ENCODE measurements around the gene FAM3B.
"Not testable (repeated sequence)": the region's sequence is repeated elsewhere in the genome, so short reads cannot be mapped to it uniquely, and the experiment has no call there.

Gene FAM3B, protein sequence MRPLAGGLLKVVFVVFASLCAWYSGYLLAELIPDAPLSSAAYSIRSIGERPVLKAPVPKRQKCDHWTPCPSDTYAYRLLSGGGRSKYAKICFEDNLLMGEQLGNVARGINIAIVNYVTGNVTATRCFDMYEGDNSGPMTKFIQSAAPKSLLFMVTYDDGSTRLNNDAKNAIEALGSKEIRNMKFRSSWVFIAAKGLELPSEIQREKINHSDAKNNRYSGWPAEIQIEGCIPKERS

DNA sequence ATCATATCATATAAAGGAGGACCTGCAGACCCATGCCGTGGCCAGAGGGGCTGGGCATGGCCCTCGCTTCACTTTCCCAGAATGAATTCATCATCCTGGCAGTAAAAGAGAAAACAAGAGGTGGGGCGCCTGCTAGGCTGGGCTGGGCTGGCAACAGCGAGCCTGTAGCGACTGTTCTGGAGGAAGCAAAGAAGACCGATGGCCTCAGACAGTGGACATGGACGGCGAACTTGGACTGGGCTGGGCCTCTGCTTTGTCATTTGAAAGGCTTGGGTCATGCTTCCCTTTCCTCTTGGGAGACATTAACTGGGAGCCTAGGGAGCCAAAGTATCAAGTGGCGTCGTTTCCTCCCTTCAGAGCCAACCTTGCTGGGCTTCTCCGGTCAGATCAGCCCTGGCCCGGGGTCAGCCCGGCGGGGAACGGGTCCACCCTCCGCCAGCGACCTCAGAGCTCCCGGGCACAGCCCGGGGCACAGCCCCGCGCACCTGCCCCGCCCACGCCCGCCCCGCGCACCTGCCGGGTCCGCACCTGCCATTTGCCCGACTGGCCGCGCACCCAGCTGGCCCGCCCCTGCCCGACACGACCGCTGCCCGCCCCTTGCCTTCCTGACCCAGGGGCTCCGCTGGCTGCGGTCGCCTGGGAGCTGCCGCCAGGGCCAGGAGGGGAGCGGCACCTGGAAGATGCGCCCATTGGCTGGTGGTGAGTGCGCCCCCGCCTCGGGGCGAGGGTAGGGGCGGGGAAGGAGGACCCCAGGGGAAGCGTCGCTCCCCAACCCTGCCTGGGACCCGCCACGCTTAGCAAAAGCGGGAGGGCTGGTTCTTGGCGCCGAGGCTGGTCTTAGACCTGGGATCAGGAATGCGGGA, at the start of gene FAM3B:
TSS of gene FAM3B (plus strand) at position 602 of the 863 bp plus-strand sequence. CDS start at position 681, 79 bp downstream.
- no peak for DNase-seq (ENCODE audit: low read depth, low spot score)

DNA sequence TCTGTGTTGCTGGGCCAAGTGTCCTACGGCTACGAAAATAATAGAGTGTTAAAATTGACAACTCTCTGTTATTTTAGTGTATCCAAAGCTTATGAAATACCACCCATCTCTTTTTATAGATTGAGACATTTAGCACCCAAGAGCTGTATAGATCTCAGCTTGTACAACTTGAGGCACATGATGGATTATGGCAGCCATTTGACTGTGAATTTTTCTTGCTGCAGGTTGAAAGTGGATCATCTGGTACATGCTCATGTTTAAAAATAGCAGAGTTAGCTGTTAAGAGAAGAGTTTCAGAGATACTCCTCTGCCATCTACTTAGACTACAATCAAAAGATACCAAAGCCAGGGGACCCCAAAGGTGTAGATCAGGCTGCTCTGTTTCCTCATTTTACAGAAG, 49.3 kb upstream of the FAM3B start:
- DNase-seq (ENCODE audit: low read depth, low spot score): no peak

DNA sequence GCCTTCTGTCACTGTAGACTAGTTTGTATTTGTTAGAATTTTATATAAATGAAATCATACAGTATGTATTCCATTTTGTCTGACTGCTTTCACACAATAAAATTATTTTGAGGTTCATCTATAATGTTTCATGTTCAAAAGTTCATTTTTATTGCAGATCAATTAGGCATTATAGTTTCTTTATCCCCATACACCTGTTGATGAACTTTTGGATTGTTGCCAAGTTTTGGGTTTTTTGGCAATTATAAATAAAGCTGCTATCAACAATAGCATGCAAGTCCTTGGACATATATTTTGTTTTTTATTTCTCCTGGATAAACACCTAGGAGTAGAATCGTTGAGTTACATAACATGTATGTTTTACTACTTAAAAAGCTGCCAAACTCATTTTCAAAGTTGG, 47.1 kb upstream of the FAM3B start:
- DNase-seq (ENCODE audit: low read depth, low spot score): no peak

DNA sequence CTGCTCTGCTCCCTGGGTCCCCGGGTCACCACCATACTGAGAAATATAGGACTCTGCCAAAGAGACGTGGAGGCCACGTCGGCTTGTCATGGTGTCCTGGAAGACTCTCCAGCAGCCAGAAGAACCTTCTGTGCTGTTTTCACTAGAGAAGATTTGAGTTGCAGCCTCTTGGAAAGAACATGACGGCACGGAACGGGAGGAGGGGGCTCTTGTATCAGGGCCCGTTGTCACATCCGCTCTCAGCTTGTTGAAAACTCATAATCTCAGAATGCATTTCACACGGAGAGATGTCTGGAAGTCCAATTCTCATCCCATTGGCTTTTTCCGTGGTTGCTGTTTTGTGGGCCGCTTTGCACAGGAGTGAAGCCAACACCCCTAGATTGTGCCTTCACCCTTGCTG, 39.4 kb upstream of the FAM3B start:
- DNase-seq (ENCODE audit: low read depth, low spot score): no peak

DNA sequence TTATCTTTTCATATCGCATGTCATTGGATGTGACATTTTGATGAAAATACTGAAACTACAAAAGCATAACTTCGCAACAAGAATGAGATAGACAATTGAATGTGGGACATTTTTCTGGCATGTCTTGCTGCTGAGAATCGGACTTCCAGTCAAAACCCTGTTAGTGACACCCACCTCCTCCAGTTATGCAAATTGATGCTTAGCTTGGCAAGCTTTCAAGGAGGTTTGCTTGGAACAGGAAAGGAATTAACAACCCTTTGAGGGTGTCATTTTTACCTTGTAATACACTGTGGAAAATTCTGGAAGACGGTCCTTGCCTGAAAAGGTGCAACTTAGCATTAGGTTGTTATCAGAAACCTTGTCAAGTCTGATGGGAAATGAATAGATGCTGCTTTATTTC, 38.8 kb upstream of the FAM3B start:
- DNase-seq (ENCODE audit: low read depth, low spot score): no peak

DNA sequence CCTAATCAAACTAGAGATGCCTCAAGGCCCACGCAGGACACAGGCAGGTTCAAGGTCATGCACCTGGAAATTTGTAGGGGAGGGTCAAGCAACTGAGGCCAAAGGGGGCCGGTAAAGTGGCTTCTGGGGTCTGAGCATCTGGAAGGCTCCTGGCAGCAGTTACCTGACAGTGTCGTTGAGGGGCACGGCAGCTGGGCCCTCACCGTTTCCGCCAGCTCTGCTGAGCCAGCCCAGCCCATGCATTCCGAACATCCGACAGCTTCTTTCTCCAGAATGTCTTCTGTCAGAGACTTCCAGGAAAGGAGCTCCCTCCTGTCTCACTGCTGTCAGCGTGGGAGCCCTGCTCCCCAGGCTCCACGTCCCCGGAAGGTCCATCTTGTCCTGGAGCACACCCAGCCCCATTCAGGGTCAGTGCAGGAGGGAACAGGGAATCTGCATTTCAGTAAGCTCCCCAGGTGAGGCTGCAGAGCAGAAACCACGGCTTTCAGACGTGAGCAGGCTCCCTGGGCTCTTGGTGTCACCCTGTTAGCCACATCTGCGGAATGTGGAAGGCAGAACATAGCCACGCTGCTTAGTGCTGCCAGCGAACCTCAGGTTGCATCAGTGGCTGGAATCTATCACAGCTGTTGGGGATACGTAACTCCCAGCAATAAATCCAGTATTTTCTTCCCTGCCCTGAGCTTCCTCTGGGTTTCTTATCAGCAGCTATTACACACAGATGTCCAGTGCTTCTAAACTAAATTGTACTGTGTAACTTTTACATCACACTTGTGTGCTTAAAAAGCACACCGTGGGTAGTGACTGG, 36.3 kb upstream of the FAM3B start:
- no peak for DNase-seq (ENCODE audit: low read depth, low spot score)

DNA sequence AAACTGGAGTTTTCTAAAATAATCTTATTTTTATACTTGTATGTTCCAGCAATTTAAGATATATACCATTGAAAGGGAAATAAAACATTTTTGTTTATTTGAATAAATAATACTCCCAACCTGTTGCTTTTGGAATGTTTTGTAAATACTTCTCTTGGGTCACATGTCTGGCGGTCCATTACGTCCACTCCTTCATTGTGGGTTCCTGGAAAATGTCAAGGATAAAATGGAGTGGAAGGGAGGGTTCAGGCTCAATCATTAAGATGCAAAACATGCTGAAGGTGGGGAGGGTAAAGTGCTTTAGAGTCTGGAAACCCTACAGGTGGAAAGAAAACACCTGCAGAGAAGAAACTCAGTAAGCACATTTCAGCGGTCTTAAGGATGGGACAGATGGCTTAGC, 34.2 kb upstream of the FAM3B start:
- DNase-seq (ENCODE audit: low read depth, low spot score): no peak

DNA sequence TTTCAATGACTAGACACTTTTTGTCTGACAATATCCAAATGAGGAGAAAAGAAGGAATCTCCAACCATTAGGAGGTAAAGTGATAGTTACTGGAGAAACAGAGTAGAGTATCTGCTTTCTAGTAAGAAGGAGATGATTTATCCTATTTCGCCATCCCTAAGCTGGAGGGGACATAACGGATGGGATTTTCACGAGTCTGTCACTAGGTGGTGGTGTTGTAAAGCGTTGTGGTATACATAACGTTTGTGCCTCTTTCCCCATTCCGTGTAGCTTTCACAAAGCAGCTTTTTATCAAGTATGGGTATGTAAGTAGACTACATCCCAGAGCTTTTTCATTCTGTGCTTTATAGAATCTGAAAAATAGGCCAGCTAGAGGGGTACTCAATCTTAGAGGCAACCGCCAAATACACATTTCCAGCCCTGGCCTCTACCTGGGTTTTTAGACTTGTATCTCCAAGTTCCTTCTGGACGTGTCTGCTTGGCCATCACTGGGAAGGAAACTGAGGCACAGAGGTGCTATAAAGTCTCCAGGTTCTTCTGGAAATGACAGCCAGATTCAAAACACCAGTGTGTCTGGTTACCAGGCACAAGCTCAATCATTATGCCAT, 33.3 kb upstream of the FAM3B start:
- no peak for DNase-seq (ENCODE audit: low read depth, low spot score)

DNA sequence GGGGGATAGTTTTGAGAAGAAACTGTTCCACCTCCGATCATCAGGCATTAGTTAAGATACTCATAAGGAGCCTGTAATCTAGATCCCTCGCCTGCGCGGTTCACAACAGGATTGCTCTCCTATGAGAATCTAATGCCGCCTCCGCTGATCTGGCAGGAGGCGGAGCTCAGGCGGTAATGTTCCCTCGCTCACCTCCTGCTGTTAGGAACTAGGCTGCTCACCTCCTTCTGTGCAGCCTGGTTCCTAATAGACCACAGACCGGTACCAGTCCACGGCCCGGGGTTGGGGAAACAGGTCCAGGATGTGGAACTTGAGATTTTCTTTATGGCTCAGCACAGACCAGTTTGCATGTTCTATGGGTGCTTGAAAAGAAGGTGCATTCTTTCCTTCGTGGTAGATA, 27.2 kb upstream of the FAM3B start:
- DNase-seq (ENCODE audit: low read depth, low spot score): no peak

DNA sequence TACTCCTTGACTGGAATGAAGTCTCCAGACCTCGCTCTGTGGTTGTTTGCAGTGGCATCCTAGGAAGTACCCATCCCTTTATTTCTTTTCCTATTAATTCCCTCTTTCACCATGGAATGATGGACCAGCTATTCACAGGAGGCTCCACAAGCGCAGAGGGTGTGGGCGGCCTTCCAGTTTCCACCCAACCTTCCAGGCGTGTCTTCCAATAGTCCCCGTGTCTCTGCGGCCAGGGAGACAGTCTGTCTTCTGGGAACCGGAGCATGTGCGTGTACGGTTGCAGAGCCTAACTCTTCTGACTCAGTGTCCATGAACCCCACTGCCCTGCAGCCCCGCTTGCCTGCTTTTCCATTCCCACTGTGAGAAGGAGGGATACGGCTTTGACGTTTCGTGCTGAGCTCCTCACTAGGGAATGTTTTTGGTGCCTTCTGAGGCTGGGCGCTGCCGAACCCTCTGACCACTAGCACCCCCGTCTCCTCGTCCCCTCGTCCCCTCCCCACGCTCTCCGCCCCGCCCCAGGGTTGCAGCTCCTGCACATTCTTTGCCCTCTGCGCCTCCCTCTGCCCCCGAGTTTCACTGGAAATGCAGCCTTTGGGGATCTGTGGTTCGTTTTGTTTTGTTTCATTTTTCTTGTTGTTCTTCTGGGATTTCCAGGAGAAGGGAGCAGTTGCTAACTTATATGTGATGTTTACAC, 26.3 kb upstream of the FAM3B start:
- no peak for DNase-seq (ENCODE audit: low read depth, low spot score)

DNA sequence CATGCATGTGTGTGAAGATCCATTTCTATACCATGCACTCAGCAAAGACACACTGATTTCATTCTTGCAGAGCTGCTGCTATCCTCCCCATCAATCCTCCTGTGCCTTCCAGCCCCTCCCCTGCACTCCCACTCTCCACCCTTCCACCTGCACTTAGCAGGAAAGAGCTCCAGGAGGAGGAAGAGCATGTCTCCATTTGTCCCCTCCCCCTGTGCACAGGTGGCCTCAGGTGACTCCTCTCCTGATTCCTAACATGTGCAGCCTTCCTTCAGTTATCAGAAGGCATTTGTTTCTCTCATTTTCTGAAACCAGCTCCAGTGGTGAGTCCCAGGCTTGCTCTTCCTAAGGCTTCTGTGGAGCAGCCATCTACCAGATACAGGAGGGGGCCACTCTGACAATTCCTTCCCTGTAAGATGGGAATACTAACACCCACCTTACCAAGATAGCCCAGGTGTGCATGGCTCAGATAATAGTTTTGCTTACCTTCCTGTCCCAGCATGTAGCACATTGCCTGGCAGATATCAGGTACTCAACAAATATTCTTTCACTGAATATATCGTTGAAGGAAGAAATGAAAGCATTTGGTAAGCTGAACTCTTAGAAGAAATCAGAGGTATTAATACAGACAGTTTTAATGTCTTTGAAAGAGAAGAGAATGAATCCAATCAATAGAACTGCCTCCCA, 21.9 kb upstream of the FAM3B start:
- DNase-seq (ENCODE audit: low read depth, low spot score): no peak

DNA sequence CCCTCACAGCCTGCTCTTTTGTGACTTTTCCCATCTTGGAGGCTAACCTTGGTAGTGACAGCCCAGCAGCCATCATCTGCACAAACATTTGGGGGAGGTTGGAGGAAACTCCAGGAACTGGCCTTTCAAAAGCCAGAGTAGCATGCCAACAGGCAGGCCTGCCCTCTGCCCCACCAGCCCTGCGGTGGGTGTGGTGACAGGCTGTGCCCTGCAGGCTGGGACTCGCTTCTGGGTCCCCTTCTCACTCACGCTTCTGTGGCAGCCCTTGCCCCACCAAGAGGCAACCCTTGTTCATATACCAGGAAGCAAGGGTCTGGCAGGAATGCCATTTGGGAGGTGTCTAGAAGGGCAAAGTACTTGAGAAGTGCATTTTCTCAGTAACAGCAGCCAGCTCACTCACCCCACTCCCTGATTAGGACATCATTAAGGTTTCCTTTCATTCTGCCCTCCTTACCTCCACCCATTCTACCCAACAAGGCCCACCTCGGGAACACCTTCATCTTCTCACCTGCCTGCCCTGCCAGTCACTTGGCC, 20.8 kb upstream of the FAM3B start:
- DNase-seq (ENCODE audit: low read depth, low spot score): no peak

DNA sequence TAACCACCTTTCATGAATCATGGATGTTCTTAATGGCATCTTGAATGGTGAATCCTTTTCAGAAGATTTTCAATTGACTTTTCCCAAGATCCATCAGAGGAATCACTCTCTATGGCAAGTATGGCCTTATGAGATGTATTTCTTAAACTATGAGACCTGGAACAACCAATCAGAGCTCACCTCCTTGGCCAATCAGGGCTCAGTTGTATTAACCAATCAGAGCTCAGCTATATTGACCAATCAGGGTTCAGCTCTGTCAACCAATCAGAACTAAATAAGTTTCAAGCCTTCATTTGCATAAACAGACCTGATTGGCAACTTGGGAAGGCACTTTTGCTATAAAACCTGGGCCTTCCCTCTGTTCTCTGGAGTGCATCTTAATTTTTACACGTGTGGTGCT, 13.6 kb upstream of the FAM3B start:
- DNase-seq (ENCODE audit: low read depth, low spot score): no peak

DNA sequence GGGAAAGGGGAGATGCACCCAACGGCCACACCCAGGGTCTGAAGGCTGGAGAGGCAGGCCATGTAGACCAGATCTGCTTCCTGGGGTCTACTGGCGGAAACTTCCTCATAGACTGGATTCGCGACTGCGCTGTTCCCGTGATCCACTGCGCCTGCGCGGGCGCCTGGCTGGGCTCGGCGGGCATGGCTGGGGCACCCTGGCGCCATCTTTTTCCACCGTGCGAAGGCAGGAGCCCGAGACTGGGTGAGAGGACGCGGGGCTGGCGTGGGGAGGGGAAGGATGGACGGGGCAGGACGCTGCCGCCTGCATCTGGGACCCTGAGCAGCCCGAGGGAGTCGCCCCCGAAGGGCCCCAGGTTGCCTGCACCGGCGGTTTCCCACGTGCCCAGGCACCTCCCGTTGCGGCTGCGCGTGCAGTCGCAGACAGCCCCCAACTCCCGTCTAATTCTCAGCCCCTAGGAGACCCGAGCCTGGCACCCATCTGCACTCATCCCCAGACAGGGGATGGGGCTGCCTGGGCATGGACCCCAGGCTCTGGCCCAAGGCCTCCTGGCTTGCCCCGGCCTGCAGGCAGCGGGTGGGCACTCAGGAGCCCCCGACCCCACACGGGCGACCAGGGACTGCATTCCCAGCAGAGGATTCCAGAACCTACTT, 12.4 kb upstream of the FAM3B start:
- no peak for DNase-seq (ENCODE audit: low read depth, low spot score)

DNA sequence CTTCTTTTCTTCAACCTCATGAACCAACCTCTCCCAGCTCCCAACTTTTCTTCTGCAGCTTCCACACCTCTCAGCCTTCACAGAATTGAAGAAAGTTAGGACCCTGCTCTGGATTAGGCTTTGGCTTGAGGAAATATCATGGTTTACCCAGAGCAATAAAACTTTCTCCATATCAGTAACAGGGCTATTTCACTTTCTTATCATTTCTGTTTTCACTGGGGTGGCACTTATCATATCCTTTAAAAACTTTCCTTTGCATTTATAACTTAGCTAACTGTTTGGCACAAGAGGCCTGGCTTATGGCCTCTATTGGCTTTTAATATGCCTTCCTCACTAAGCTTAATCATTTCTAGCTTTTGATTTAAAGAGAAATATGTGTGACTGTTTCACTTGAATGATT, 9.4 kb upstream of the FAM3B start:
- no peak for DNase-seq (ENCODE audit: low read depth, low spot score)

DNA sequence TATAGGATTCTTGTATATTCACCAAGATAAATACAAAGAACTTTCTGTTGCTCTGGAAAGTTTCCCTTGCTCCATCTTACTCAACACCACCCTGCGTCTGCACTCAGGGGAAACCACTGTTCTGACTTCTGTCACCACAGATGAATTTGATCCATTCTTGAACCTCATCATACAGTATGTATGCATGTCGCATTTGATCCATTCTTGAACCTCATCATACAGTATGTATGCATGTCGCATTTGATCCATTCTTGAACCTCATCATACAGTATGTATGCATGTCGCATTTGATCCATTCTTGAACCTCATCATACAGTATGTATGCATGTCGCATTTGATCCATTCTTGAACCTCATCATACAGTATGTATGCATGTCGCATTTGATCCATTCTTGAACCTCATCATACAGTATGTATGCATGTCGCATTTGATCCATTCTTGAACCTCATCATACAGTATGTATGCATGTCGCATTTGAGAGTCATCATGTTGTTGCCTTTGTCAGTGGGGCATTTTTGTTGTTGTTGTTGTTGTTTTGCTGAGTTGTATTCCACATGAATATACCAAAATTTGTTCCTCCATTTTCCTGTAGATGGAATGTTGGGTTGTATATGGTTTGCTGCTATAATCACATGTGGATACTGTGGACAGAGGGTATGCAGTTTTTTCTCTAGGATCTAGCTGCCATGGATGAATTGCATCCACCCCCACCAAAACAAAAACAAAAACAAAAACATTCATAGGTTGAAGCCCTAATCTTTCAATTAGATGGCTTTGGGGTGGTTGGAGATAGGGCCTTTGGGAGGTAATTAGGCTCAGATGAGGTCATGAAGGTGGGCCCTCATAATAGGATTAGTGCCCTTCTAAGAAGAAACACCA, 3.1 kb upstream of the FAM3B start:
- not testable (repeated sequence) for DNase-seq (ENCODE audit: low read depth, low spot score)

DNA sequence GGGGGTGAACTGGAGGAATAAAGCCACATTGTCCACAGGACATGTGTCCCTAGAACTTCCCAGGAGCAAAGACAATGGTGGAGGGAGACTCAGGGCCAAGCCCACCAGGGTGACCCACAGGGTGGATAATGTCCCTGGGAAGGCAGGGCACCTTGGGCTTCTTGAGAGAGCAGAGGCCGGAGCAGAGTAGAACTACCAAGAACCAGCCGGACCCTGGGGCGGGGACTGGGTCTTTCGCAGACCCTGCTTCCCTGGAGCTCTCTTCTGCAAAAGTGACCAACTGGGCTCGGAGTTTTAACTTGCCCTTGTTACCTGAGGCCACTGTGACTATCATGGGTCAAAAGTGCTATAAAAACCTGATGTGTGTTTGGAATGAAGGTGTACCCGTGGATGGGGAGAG, 875 bp upstream of the FAM3B start:
- no peak for DNase-seq (ENCODE audit: low read depth, low spot score)

DNA sequence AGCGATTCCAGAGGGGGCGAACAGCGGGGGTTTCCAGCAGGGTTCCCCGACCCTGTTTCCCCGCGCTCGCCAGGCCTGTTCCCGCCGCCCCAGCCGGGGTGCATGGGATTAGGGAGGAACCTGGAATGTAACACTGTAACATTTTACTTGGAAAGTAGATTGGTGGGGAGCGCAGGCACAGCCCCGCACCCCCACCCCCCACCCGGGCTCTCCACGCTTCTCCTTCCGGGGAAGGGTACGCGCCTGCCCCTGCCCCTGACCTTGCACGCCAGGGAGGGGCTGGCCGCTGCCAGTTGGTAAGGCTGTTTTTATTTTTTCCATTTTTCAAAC, 427 bp downstream of the FAM3B start:
- no peak for DNase-seq (ENCODE audit: low read depth, low spot score)

DNA sequence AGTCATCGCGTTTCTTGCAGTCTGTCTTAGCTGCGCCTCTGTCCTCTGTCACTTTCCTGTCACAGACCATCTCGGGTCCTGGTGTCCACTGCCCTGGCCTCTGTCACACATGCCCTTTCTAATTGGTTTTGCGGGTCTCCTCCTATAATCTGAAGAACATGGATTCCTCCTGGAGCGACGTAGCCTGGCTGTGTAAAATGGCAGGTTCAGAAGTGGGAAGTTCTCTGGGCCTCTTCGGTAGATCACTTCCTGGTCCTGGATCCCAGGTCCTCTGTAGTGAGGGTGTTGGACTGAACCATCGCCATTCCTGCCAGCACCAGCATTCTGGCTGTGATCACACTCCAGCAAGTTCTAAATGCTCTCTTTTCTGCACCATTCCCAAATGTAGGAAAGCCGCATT, 857 bp downstream of the FAM3B start:
- DNase-seq (ENCODE audit: low read depth, low spot score): no peak

All from activated naive CD8-positive, alpha-beta T cell treated with anti-CD3 and anti-CD28 coated beads, Interleukin-2, amount 50 U/mL, for 16 hours (primary cell).